ENCODE data around the gene NCS1.

NCS1 gene

DNA sequence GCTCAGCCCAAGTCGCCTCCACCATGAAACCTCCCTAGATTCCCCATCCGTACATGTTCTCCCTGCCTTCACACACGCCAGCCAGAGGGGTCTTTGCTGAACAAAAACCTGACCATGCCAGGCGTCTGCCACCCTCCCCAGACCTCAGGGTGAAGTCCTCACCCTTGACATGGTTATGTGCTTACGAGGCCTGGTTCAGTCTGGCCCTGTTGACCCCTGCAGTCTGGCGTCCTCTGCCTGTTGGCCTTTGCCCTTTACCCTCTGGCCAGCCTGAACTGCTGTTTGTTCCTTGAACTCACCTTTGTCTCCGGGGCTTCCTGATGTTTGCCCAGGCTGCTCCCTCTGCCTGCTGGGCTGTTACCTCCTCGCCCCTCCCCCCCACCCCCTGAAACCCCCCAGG lies 29.8 kb downstream of the NCS1 start:
- no peak overlapping the region for H3K4me3 ChIP-seq (ENCODE audit: low read length)
- no peak for DNase-seq (ENCODE audit: low read depth)
- TF ChIP-seq, protein P1, sequence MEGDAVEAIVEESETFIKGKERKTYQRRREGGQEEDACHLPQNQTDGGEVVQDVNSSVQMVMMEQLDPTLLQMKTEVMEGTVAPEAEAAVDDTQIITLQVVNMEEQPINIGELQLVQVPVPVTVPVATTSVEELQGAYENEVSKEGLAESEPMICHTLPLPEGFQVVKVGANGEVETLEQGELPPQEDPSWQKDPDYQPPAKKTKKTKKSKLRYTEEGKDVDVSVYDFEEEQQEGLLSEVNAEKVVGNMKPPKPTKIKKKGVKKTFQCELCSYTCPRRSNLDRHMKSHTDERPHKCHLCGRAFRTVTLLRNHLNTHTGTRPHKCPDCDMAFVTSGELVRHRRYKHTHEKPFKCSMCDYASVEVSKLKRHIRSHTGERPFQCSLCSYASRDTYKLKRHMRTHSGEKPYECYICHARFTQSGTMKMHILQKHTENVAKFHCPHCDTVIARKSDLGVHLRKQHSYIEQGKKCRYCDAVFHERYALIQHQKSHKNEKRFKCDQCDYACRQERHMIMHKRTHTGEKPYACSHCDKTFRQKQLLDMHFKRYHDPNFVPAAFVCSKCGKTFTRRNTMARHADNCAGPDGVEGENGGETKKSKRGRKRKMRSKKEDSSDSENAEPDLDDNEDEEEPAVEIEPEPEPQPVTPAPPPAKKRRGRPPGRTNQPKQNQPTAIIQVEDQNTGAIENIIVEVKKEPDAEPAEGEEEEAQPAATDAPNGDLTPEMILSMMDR (IDR thresholded peaks at IDR 0.05; ENCODE audit: insufficient read depth, low read depth, low read length, missing control alignments), result no peak

DNA sequence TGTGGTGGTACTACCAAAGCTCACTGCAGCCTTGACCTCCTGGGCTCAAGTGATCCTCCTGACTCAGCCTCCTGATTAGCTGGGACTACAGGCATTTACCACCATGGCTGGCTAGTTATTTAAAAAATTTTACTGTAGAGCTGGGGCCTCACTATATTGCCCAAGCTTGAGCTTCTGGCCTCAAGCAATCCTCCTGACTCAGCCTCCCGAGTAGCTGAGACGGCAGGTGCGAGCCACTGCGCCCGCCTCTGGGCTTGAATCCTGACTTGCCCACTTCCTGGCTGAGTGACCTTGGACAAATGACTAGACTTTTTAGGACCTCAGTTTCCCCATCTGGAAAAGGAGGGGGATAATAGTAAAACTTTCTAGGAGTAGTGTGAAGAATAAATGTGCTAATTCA lies 32.1 kb downstream of the NCS1 start:
- no peak for DNase-seq (ENCODE audit: low read depth)
- H3K4me3 ChIP-seq (ENCODE audit: low read length), result no peak overlapping the region
- TF ChIP-seq, protein P1 (IDR thresholded peaks at IDR 0.05; ENCODE audit: insufficient read depth, low read depth, low read length, missing control alignments), result no peak

DNA sequence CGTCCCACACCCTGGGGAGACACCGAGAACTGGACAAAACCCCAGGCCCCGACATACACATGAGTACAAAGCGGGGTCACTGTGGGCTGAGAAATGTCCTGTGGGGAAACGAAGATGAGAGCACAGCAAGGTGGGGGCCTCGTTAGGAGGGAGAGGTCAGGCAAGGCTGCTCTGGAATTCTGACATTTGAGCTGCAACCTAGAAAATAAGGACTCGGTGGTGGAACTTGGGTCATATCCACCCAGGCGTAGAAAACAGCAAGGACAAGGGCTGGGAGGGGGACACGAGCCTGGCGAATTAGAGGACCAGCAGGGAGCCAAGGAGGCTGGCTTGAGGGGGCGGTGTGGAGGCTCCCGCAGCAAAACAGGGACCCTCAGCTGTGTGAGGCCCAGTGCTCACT lies 32.8 kb downstream of the NCS1 start:
- DNase-seq (ENCODE audit: low read depth), result no peak
- TF ChIP-seq, protein P1 (IDR thresholded peaks at IDR 0.05; ENCODE audit: insufficient read depth, low read depth, low read length, missing control alignments), result no peak
- H3K4me3 ChIP-seq (ENCODE audit: low read length), result no peak overlapping the region

DNA sequence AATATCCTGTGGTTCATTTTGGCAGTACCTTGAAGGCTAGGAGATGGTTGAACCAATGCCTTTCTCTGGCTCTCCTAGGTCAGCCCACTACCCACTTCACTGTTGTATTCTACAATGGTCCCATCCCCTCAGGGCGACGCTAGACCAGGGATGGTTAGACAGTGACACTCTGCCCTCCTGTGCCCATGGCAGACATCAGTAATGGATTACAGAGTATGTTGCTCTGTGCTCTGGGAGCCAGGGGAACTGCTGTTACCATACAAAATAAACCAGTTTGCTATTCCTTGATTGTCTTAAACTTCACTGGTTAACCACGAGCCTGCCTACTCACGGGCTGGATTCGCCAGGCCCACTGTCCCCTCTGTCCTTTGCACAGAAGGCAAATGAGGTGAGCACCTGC lies 33.7 kb downstream of the NCS1 start:
- TF ChIP-seq, protein P1 (IDR thresholded peaks at IDR 0.05; ENCODE audit: insufficient read depth, low read depth, low read length, missing control alignments), result no peak
- no peak overlapping the region for H3K4me3 ChIP-seq (ENCODE audit: low read length)
- DNase-seq (ENCODE audit: low read depth), result no peak

DNA sequence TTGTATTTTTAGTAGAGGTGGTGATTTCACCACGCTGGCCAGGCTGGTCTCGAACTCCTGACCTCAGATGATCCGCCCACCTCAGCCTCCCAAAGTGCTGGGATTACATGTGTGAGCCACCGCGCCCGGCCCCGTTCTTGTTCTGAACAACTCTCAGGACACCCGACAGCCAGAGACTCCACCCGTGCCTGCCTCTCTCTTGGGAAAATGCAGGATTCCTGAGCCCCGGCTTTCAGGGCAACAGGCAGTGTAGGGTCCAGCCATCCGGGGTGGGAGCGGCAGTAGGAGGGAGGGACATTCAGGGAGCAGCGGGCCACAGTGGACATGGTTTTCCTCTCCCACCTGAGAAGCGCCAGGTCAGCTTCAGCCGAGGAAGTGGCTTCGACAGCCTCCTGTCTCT lies 34.4 kb downstream of the NCS1 start:
- TF ChIP-seq, protein P1 (IDR thresholded peaks at IDR 0.05; ENCODE audit: insufficient read depth, low read depth, low read length, missing control alignments), result no peak
- no peak for DNase-seq (ENCODE audit: low read depth)
- H3K4me3 ChIP-seq (ENCODE audit: low read length), result no peak overlapping the region

DNA sequence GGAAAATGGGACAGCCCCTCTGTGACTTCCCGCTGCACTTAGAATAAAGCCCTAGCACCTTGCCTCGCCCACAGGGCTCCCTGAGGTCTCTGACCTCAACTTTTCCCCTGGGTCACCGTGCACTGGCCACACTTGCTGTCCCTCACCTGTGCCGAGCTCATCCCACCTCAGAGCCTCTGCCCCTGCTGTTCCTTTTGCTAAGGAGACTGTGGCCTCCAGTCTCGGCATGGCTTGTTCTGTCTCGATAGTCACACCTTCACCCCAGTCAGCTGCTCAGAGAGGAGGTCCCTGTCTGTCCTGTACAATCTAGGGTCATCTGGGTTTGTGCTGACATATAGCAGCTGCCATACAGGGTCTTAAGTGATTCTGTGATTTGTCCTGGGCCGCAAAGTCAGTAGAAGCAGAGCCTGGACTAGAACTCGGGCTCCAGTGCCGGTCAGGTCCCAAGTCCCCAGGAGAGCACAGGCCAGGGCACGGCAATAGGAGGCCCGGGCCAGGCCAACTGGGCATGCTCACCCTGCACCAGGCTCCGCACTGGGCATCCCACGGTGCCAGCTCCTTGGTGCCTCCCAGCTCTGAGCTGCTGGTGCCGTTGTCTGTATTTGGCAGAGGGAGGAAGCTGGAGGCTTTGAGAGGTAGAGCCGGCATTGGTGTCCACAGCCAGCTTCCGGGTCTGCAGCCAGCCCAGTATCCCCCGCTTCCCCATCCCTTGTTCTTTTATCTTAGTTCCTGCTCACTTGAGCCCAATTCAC lies 35.2 kb downstream of the NCS1 start:
- no peak for DNase-seq (ENCODE audit: low read depth)
- TF ChIP-seq, protein P1 (IDR thresholded peaks at IDR 0.05; ENCODE audit: insufficient read depth, low read depth, low read length, missing control alignments), result no peak
- no peak overlapping the region for H3K4me3 ChIP-seq (ENCODE audit: low read length)

All from epithelial cell of esophagus (primary cell).